Measurements from ENCODE around the gene RAB7A. TPM values are rescaled to one million over a fixed set of nuclear protein-coding genes. Genes with fewer than 3 reads are reported as not detected.
"Not testable (repeated sequence)": the region's sequence is repeated elsewhere in the genome, so short reads cannot be mapped to it uniquely, and the experiment has no call there.

Gene RAB7A
- polyA plus RNA-seq, 3 donors = 55.9 to 196 (median 173) TPM

GRCh38 chr3:128709038-128709437 lies 16.9 kb upstream of the RAB7A start:
- H3K27ac ChIP-seq (ENCODE audit: low read depth, low read length) = no peak overlapping the region
- 93 to 94% (median 94%) methylated on average over 4 of the region's 4 CpGs for WGBS, 3 donors

DNA sequence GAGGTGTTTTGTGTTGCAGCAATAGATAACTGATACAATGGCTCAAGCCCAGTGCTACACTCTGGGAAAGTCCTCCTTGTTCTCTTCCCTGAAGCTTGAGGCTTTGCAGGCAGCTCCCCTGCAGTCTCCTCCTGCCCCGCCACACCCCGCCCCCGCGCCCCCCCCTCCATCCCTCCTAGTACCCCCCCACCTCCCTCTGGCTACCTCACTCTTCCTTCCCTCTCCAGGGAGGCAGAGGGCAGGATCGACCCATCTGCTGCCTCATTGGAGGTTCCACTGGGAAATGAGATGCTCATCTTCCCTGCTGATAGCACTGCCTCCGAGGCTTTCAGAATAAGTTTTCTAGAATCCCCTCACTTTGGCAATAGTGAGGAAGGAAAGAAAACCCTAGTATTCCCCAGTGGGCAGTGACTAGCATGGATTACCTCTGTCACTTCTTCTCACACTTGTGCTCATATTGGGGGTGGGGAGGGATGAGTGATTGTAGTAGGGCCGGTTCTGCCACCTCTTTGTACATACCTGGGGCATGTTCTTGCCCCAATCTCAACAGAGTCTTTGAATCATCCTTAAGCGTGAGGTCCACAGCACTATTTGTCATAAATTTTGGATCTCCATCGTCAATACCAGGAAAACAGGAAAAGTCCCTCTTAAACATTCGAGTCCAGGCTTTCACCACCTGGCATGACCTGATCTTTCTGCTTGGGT lies 16.3 kb upstream of the RAB7A start:
- H3K27ac ChIP-seq (ENCODE audit: low read depth, low read length) = no peak overlapping the region
- WGBS, 3 donors = 56 to 57% (median 57%) methylated on average over 10 of the region's 10 CpGs

DNA sequence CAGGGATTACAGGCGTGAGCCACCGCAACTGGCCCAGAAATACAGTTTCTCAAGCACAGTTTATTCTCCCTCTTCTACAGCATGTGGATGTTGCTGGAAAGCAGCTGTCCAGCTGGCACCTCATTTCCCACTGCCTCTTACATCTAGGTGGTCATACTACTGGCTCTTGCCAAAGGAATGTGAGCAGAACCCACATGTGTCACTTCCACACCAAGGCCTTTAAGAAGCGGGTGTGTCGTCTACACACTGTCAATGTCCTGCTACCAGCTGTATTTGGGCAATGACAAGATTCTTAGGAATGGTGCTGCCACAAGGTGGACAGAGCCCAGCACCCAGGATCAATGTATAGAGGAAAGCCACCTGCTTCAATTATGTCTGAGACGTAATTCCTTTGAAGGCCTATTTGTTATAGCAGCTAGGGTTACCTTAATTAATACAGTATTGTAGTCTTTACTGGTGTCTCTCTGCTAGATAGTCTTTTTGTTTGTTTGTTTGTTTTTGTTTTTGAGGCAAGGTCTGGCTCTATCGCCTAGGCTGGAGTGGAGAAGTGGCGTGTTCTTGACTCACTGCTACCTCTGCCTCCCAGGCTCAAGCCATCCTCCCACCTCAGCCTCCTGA lies 15.1 kb upstream of the RAB7A start:
- H3K27ac ChIP-seq (ENCODE audit: low read depth, low read length) = no peak overlapping the region
- 89 to 97% (median 95%) methylated on average over 7 of the region's 7 CpGs for WGBS, 3 donors

GRCh38 chr3:128712848-128713247 lies 13.1 kb upstream of the RAB7A start:
- H3K27ac ChIP-seq (ENCODE audit: low read depth, low read length) = no peak overlapping the region
- WGBS, 3 donors = 81 to 93% (median 87%) methylated on average over 4 of the region's 4 CpGs

DNA sequence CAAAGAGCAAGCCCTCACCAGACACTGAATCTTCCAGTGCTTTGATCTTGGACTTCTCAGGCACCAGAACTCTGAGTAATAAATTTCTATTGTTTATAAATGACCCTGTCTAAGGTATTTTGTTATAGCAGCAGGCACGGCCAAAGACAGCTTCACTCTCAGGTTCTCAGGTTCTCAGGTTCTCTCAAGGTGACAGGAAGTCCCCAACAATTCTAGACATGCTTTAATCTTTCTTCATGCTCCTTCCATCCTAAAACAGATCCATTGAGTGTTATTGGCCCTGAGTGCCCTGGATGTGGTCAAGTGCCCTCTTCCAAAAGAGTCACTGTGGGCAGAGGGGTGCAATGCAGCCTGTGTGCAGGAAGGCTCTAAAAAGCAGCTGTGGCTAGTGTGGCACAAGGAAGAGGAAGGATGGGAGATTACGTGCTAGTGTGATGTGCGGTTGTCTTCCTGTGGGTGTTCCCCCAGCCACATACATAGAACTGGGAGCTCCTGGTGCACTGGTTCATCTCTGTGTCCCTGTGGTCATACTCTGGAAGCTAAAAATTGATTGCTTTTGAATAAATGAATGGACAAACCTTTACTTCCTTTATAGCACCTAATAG lies 11.0 kb upstream of the RAB7A start:
- H3K27ac ChIP-seq (ENCODE audit: low read depth, low read length) = no peak overlapping the region
- 45 to 82% (median 61%) methylated on average over 3 of the region's 3 CpGs for WGBS, 3 donors

- WGBS, 3 donors = 57 to 76% (median 59%) methylated on average over 7 of the region's 7 CpGs
- not testable (repeated sequence) for H3K27ac ChIP-seq (ENCODE audit: low read depth, low read length)
Measured at GRCh38 chr3:128718892-128719291, 7.1 kb upstream of the RAB7A start.

DNA sequence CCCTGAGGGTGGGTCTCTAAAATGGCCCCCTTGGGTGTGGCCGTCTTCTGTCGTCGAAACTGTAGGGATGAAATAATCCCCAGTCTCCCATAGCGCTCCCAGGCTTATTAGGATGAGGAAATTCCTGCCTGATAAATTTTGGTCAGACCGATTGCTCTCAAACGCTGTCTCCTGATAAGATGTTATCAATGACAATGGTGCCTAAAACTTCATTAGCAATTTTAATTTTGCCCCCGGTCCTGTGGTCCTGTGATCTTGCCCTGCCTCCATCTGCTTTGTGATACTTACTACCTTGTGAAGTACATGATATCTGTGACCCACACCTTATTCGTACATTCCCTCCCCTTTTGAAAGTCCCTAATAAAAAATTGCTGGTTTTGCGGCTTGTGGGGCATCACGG lies 5.1 kb upstream of the RAB7A start:
- WGBS, 3 donors = 39 to 54% (median 52%) methylated on average over 10 of the region's 10 CpGs
- no peak overlapping the region for H3K27ac ChIP-seq (ENCODE audit: low read depth, low read length)

DNA sequence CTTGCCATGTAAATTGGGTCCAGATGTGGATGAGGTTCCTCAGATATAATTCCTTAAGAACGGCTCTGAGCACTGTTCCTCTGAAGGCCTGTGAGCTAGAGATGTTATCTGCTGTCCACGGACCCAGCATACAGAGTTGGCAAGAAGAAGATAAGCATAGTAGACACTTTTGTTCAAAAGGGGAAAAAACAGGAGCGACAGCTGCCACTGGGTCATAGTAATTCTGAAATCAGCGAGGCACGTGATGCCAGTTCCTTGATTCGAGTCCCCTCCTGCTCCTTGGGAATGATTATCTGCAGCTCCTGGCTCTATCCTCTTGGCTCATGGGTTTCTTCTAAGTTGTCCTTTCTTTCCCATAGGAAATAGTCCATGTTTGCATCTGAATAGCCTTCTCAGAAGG lies 2.5 kb upstream of the RAB7A start:
- 89 to 94% (median 91%) methylated on average over 6 of the region's 6 CpGs for WGBS, 3 donors
- no peak overlapping the region for H3K27ac ChIP-seq (ENCODE audit: low read depth, low read length)

- H3K27ac ChIP-seq (ENCODE audit: low read depth, low read length) = no peak overlapping the region
- WGBS, 3 donors = 50 to 57% (median 52%) methylated on average over 7 of the region's 7 CpGs
Measured at GRCh38 chr3:128725547-128726022, 398 bp upstream of the RAB7A start.

- WGBS, 3 donors = 2 to 24% (median 19%) methylated on average over 4 of the region's 4 CpGs
- H3K27ac ChIP-seq (ENCODE audit: low read depth, low read length) = no peak overlapping the region
Measured at GRCh38 chr3:128727059-128727458, 1.1 kb downstream of the RAB7A start.

GRCh38 chr3:128727485-128727884 lies 1.5 kb downstream of the RAB7A start:
- WGBS, 3 donors = 24 to 30% (median 28%) methylated on average over 6 of the region's 6 CpGs
- no peak overlapping the region for H3K27ac ChIP-seq (ENCODE audit: low read depth, low read length)

DNA sequence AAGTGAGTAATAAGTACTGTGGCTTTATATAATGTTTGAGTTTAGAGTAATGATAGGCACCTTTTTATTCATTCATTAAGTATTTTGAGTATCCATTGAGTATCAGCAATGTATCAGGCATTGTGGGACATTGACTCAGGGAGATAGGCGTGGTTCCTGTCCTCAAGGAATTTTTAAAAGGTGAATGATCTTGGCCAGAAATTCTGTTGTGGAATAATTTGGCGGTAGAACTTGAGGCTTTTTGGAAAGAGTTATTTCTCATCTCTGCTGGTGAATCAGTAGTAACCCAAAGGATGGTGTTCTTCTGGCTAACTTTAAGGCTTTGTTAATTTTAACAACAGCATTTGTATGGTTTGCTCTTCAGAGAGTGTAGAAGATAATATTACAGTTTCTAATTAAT lies 2.0 kb downstream of the RAB7A start:
- no peak overlapping the region for H3K27ac ChIP-seq (ENCODE audit: low read depth, low read length)

DNA sequence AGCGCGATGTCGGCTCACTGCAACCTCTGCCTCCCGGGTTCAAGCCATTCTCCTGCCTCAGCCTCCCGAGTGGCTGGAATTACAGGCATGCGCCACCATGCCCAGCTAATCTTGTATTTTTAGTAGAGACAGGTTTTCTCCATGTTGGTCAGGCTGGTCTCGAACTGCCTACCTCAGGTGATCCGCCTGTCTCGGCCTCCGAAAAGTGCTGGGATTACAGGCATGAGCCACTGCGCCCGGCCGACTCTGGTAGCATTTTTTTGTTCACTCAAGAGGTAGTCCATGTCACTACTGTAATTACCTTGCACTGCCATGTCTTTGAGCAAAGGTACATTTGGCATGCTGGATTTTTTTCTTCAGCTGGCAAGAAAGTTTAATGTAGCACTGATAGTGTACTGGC lies 2.5 kb downstream of the RAB7A start:
- WGBS, 3 donors = 91 to 94% (median 92%) methylated on average over 13 of the region's 13 CpGs
- not testable (repeated sequence) for H3K27ac ChIP-seq (ENCODE audit: low read depth, low read length)

More for the DNA sequence above, 2.0 kb downstream of the RAB7A start:
- whole genome bisulfite sequencing, 3 donors = 54 to 62% (median 57%) methylated on average over 2 of the region's 2 CpGs

DNA sequence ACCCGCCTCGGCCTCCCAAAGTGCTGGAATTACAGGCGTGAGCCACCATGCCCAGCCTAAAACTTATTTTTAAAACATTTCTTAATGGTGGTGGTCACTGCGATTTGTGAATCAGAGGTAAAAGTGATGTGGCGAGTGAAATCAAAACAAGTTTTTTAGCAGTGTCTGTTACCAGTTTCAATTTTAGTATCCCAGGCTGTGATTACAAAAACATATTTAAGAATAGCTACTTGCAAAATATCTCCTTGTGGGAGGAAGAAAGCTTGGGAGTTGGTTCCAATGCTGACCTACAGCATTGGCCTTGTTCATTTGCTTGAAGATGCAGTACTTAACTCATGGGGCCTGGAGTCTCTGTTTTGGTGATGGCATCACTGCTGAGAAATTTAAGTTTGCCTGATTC lies 4.5 kb downstream of the RAB7A start:
- WGBS, 3 donors = 81 to 92% (median 87%) methylated on average over 5 of the region's 5 CpGs
- no peak overlapping the region for H3K27ac ChIP-seq (ENCODE audit: low read depth, low read length)

DNA sequence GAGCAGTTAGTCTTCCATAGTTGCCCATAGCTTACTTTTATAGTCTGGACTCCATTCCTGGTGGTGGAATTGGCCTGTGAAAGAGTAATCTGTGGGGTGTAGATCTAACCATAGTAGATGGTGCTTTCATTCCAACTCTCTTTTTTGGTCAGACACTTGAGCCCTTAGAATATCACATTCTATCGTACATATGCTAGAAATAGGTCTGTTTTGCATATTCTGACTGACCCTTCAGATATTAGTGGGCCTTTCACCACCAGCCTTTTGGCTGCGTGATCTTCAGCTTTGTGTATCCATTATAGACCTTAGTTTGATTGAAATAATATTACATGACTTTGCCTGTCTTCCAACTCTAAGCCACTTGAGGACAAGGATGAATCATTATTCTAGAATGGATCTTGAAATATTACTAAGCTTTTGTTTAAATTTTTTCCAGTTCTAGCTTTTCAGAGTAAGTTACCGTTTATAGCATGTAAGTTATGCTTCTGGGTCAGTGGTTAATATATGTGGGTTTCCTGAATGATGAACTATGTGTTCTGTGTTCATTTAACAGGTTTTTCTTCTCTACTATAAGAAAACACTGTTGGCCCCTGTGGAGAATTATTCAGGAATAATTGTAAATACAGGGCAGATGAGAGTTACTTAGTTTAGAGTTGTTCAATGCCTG lies 8.7 kb downstream of the RAB7A start:
- 79 to 88% (median 79%) methylated on average over 3 of the region's 3 CpGs for WGBS, 3 donors
- no peak overlapping the region for H3K27ac ChIP-seq (ENCODE audit: low read depth, low read length)

- no peak overlapping the region for H3K27ac ChIP-seq (ENCODE audit: low read depth, low read length)
Measured at GRCh38 chr3:128735287-128735686, 9.3 kb downstream of the RAB7A start.

- no peak overlapping the region for H3K27ac ChIP-seq (ENCODE audit: low read depth, low read length)
- 39 to 75% (median 66%) methylated on average over 2 of the region's 2 CpGs for WGBS, 3 donors
Measured at GRCh38 chr3:128735884-128736283, 9.9 kb downstream of the RAB7A start.

- H3K27ac ChIP-seq (ENCODE audit: low read depth, low read length) = no peak overlapping the region
- WGBS, 3 donors = 73 to 85% (median 75%) methylated on average over 3 of the region's 3 CpGs
Measured at GRCh38 chr3:128736601-128737000, 10.6 kb downstream of the RAB7A start.

DNA sequence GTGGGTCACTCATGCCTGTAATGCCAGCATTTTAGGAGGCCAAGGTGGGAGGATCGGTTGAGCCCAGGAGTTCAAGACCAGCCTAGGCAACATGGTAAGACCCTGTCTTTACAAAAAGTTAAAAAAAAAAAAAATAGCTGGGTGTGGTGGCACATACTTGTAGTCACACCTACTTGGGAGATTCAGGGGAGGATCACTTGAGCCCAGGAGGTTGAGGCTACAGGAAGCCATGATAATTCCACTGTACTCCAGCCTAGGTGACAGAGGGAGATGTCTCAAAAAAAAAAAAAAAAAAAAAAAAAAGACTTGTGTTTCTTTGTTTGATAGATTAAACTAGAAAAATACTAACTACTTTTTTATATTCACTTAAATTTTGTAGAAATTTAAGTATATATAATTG lies 14.6 kb downstream of the RAB7A start:
- 97 to 100% (median 100%) methylated on average over 1 of the region's 1 CpG for WGBS, 3 donors
- H3K27ac ChIP-seq (ENCODE audit: low read depth, low read length) = no peak overlapping the region
